Prostate gland (tissue), 2 donors: ENCODE measurements around the gene IQCC. TPM values are rescaled to one million over a fixed set of nuclear protein-coding genes. Genes with fewer than 3 reads are reported as not detected.

Source experiments
- DNase-seq: peaks from one replicate; pipeline ENCODE4 v3.0.0-alpha.2; 2019; ENCODE audit warnings: low spot score
- H3K27ac ChIP-seq, 2 donors: fragments of 200-600 bp; sonication (generic); 2 replicates each; pipeline ENCODE4 v1.5.1; 2017 to 2019
- H3K27me3 ChIP-seq: fragments of 200-600 bp; sonication (generic); replicated peaks from 2 replicates; pipeline ENCODE4 v1.5.1; 2019; ENCODE audit not compliant: insufficient read depth
- H3K36me3 ChIP-seq, 2 donors: fragments of 200-600 bp; sonication (generic); 1 replicate in 1 of 2; 2 replicates in 1 of 2; pipeline versions ENCODE4 v1.5.1 to v1.8.1; 2017 to 2019
- H3K4me1 ChIP-seq: fragments of 200-600 bp; sonication (generic); replicated peaks from 2 replicates; pipeline ENCODE4 v1.5.1; 2019
- H3K4me3 ChIP-seq, 2 donors: fragments of 200-600 bp; sonication (generic); 2 replicates each; pipeline ENCODE4 v1.5.1; 2017 to 2019
- H3K9me3 ChIP-seq: fragments of 200-600 bp; sonication (generic); 2 replicates; pipeline ENCODE4 v1.5.1; 2017
- POLR2A ChIP-seq: fragments of 450-650 bp; IDR thresholded peaks from one replicate; pipeline ENCODE4 v1.6.1; 2016; ENCODE audit warnings: antibody characterized with exemption, mild to moderate bottlenecking
- POLR2AphosphoS5 ChIP-seq: sonication (generic); formaldehyde crosslinking; IDR thresholded peaks from one replicate; pipeline ENCODE4 v1.6.1; 2017; ENCODE audit warnings: antibody characterized with exemption
- WGBS: methylation state at CpG from one replicate; pipeline ENCODE4 v1.1.5; 2018; 5-methylcytosine and 5-hydroxymethylcytosine counted together
- intact Hi-C: fragments of 100-400 bp; cut with DNase I; formaldehyde crosslinking; loops from one replicate; pipeline ENCODE4 v1.14.2; 2022
- total RNA-seq, 2 donors: library from RNA; depleted of rRNA; stranded (reverse); fragments of >200 nt; gene quantifications; one replicate each; pipeline ENCODE4 v1.1.0, GENCODE V29; 2016
- TF ChIP-seq, protein P1 (sequence below), 4 experiments: fragments of 200-600 bp in 2 of 4; fragments of 450-650 bp in 2 of 4; sonication (generic) in 2 of 4; IDR thresholded peaks; 1 replicate in 3 of 4; 2 replicates in 1 of 4; pipeline ENCODE4 v1.5.1; 2016 to 2019; ENCODE audit warnings: antibody characterized with exemption in 4 of 4, mild to moderate bottlenecking in 2 of 4, moderate library complexity in 2 of 4

IQCC gene
- total RNA-seq, 2 donors from 2014 or later = 5.2 to 5.6 TPM

DNA sequence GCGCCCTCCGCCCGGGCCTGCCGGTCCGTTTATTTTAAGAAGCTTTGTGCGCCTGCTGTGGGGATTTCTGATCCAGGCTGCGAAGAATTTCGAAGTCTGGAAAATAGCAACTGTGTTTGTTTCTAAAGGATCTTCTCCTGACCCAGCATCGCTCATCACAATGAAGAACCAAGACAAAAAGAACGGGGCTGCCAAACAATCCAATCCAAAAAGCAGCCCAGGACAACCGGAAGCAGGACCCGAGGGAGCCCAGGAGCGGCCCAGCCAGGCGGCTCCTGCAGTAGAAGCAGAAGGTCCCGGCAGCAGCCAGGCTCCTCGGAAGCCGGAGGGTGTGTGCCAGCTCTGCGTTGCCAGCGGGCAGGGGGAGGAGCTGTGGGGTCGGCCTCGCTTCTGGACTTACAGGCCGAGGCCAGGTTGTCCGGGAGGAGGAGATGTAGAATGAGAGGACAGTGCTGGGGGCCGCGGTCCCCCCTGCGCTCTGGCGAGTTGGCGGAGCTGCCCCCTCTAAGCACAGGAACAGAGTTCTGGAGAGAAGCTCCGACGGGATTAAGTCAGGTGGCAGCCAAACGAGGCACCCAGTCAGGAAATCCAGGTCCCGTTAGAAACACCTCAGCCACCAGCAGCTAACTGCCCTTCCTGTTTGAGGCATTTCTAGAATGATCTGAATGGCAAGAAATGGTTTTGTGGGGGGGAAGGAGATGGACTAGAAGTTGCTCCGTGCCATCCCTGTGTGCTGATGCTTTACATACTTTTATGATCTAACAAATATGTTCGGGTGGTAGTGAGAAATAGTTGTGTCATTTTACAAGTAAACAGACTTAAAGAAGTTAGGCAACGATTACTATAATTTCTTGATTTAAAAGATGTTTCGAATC lies 25.0 kb upstream of the IQCC start:
- Histone ChIP-seq H3K27me3 (no peaks in the 10 kb centered on the region), H3K4me1 (no peaks in the 10 kb centered on the region), H3K9me3 (no peaks in the 10 kb centered on the region), H3K4me3 (peak overlapping the region; percentile 57 to 59), H3K27ac (peak overlapping the region; percentile 87 to 89), H3K36me3 (no peaks in the 10 kb centered on the region)
- 3% methylated on average over 35 of the region's 36 CpGs for WGBS
- peak; percentile 31 for DNase-seq
- intact Hi-C loops = loop anchor here (5.0 kb wide), 1 partner anchor 62 kb away; no protein-coding TSS in a partner anchor
- TF ChIP-seq POLR2A (no peak), POLR2AphosphoS5 (no peak)
- TF ChIP-seq, protein P1, sequence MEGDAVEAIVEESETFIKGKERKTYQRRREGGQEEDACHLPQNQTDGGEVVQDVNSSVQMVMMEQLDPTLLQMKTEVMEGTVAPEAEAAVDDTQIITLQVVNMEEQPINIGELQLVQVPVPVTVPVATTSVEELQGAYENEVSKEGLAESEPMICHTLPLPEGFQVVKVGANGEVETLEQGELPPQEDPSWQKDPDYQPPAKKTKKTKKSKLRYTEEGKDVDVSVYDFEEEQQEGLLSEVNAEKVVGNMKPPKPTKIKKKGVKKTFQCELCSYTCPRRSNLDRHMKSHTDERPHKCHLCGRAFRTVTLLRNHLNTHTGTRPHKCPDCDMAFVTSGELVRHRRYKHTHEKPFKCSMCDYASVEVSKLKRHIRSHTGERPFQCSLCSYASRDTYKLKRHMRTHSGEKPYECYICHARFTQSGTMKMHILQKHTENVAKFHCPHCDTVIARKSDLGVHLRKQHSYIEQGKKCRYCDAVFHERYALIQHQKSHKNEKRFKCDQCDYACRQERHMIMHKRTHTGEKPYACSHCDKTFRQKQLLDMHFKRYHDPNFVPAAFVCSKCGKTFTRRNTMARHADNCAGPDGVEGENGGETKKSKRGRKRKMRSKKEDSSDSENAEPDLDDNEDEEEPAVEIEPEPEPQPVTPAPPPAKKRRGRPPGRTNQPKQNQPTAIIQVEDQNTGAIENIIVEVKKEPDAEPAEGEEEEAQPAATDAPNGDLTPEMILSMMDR (IDR thresholded peaks at IDR 0.05) = no peak

DNA sequence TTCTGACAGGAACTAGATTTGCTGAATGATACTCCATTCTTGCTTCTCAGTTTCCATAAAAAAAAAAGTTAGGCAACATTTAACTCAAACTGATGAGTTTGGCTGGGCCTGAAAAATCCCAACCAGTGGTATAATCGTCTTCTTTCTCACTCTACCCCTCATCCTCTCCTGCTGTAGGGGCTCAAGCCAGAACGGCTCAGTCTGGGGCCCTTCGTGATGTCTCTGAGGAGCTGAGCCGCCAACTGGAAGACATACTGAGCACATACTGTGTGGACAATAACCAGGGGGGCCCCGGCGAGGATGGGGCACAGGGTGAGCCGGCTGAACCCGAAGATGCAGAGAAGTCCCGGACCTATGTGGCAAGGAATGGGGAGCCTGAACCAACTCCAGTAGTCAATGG lies 24.4 kb upstream of the IQCC start:
- Histone ChIP-seq H3K36me3 (no peaks in the 10 kb centered on the region), H3K27ac (peak overlapping the region in 1 of 2 donors; percentile 87), H3K9me3 (no peaks in the 10 kb centered on the region), H3K27me3 (no peaks in the 10 kb centered on the region), H3K4me3 (peak overlapping the region in 1 of 2 donors; percentile 59), H3K4me1 (no peaks in the 10 kb centered on the region)
- no peak for DNase-seq
- no peak for TF ChIP-seq POLR2A
- TF ChIP-seq, protein P1 (IDR thresholded peaks at IDR 0.05) = no peak
- TF ChIP-seq POLR2AphosphoS5 = no peak
- 60% methylated on average over 9 of the region's 9 CpGs for WGBS
- intact Hi-C loops = loop anchor here (5.0 kb wide), 1 partner anchor 61 kb away; no protein-coding TSS in a partner anchor

- no peak overlapping the region for H3K27ac ChIP-seq
- TF ChIP-seq, protein P1 (IDR thresholded peaks at IDR 0.05) = no peak
- TF ChIP-seq POLR2AphosphoS5 = no peak
- no peaks in the 10 kb centered on the region for H3K9me3 ChIP-seq
- no peaks in the 10 kb centered on the region for H3K4me1 ChIP-seq
- H3K4me3 ChIP-seq = no peak overlapping the region
- no peaks in the 10 kb centered on the region for H3K36me3 ChIP-seq
- no peaks in the 10 kb centered on the region for H3K27me3 ChIP-seq
- WGBS = 63% methylated on average over 5 of the region's 5 CpGs
- no peak for DNase-seq
- intact Hi-C loops = loop anchor here (5.0 kb wide), 1 partner anchor 61 kb away; no protein-coding TSS in a partner anchor
Observed at GRCh38 chr1:32181563-32181962, 23.9 kb upstream of the IQCC start.

DNA sequence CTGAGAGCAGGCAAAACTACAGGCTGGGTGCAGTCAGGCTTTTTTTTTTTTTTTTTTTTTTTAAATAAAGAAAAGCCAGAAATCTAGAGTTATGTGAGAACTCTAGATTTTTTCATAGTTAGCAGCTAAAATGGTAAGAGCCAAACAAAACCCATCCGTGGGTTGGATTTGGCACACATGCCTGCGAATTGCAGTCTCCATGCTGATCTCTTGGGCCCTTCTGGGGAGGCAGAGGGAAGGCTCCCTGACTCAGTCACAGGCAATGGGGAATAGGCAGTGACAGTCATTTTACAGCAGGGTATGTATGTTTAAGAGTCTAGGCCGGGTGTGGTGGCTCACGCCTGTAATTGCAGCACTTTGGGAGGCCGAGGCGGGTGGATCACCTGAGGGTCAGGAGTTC lies 23.4 kb upstream of the IQCC start:
- H3K4me3 ChIP-seq = no peak overlapping the region
- intact Hi-C loops = loop anchor here (5.0 kb wide), 1 partner anchor 60 kb away; no protein-coding TSS in a partner anchor

More for the DNA sequence above, 23.4 kb upstream of the IQCC start:
- H3K27me3 ChIP-seq = no peaks in the 10 kb centered on the region
- 79% methylated on average over 6 of the region's 6 CpGs for WGBS
- H3K27ac ChIP-seq = no peak overlapping the region
- no peaks in the 10 kb centered on the region for H3K9me3 ChIP-seq
- no peaks in the 10 kb centered on the region for H3K36me3 ChIP-seq
- DNase-seq = no peak
- H3K4me1 ChIP-seq = no peaks in the 10 kb centered on the region
- TF ChIP-seq, protein P1 (IDR thresholded peaks at IDR 0.05) = no peak
- TF ChIP-seq POLR2AphosphoS5 = no peak
- TF ChIP-seq POLR2A = no peak
